ENCODE measurements around the gene RAB8A.

The RAB8A gene

GRCh38 chr19:16111160-16111908 is at the start of gene RAB8A:
Gene RAB8A, plus strand, starts transcription at chr19:16111889. Its CDS starts 13 bp downstream, at chr19:16111902.
- no peak for FAIRE-seq

- FAIRE-seq = no peak
These were observed 49.7 kb upstream of the RAB8A start for GRCh38 chr19:16061943-16062342.

- no peak for FAIRE-seq
These were observed 48.9 kb upstream of the RAB8A start for GRCh38 chr19:16062789-16063188.

- no peak for FAIRE-seq
These were observed 47.3 kb upstream of the RAB8A start for GRCh38 chr19:16064209-16064889.

- FAIRE-seq = no peak
These were observed 45.0 kb upstream of the RAB8A start for GRCh38 chr19:16066611-16067104.

- no peak for FAIRE-seq
These were observed 44.3 kb upstream of the RAB8A start for GRCh38 chr19:16067205-16067938.

- no peak for FAIRE-seq
These were observed 42.9 kb upstream of the RAB8A start for GRCh38 chr19:16068696-16069259.

GRCh38 chr19:16069813-16070365 is 41.8 kb upstream of the RAB8A start:
- FAIRE-seq = no peak

- FAIRE-seq = no peak
These were observed 41.2 kb upstream of the RAB8A start for GRCh38 chr19:16070366-16070990.

- no peak for FAIRE-seq
These were observed 40.5 kb upstream of the RAB8A start for GRCh38 chr19:16071072-16071691.

GRCh38 chr19:16073481-16073880 is 38.2 kb upstream of the RAB8A start:
- FAIRE-seq = no peak

GRCh38 chr19:16073988-16074387 is 37.7 kb upstream of the RAB8A start:
- no peak for FAIRE-seq

- no peak for FAIRE-seq
These were observed 37.0 kb upstream of the RAB8A start for GRCh38 chr19:16074488-16075365.

GRCh38 chr19:16075430-16076153 is 36.1 kb upstream of the RAB8A start:
- no peak for FAIRE-seq

GRCh38 chr19:16076154-16076957 is 35.3 kb upstream of the RAB8A start, which contains the start of gene TPM4:
Gene TPM4, plus strand, starts transcription at chr19:16076495. Its CDS starts 71 bp downstream, at chr19:16076566.
- FAIRE-seq = no peak

GRCh38 chr19:16076958-16077611 is 34.6 kb upstream of the RAB8A start:
- FAIRE-seq = no peak

- FAIRE-seq = no peak
These were observed 33.5 kb upstream of the RAB8A start for GRCh38 chr19:16077984-16078758.

All from endometrium (tissue), 2 donors.